GM12865 (cell line): ENCODE measurements around the gene KDELR3.
A peak's percentile ranks its signal among the peaks of the same experiment; 100 is the strongest.

Experiments used
- DNase-seq: peaks from one replicate; pipeline ENCODE4 v3.0.0; 2010; ENCODE audit warnings: low read depth
- H3K4me3 ChIP-seq: 2 replicates; pipeline ENCODE4 v1.5.1; 2011; ENCODE audit warnings: mild to moderate bottlenecking, low read depth, low read length, control low read depth
- CTCF ChIP-seq: IDR thresholded peaks from 2 replicates; pipeline ENCODE4 v1.5.1; 2011; ENCODE audit warnings: low read length, control low read depth, low read depth, inconsistent platforms; ENCODE audit not compliant: insufficient read depth; ENCODE audit errors: missing control alignments

The KDELR3 gene

GRCh38 chr22:38503021-38503420 is 35.1 kb downstream of the KDELR3 start:
- TF ChIP-seq CTCF, result no peak
- DNase-seq, result no peak
- H3K4me3 ChIP-seq, result peak overlapping the region; percentile 93

- H3K4me3 ChIP-seq, result peak overlapping the region; percentile 93
- no peak for TF ChIP-seq CTCF
- peak; percentile 81 for DNase-seq
Observed at GRCh38 chr22:38504731-38505540, 37.0 kb downstream of the KDELR3 start.

GRCh38 chr22:38505541-38506117 is 37.7 kb downstream of the KDELR3 start:
- peak overlapping the region; percentile 93 for H3K4me3 ChIP-seq
- peak; percentile 64 for DNase-seq
- TF ChIP-seq CTCF, result no peak

- DNase-seq, result peak; percentile 95
- TF ChIP-seq CTCF, result no peak
Observed at GRCh38 chr22:38506118-38506962, 38.4 kb downstream of the KDELR3 start, which contains the start of gene DDX17. DDX17 (minus strand) TSS chr22:38506311.

GRCh38 chr22:38510416-38510970 is 42.6 kb downstream of the KDELR3 start:
- no peak for TF ChIP-seq CTCF
- no peak overlapping the region for H3K4me3 ChIP-seq
- no peak for DNase-seq

More at GRCh38 chr22:38506118-38506962, 38.4 kb downstream of the KDELR3 start, which contains the start of gene DDX17:
- peak within 1 kb of the TSS; percentile 93 for H3K4me3 ChIP-seq

- peak; percentile 65 for DNase-seq
- TF ChIP-seq CTCF, result peak; percentile 52
- H3K4me3 ChIP-seq, result no peak overlapping the region
Observed at GRCh38 chr22:38513063-38513462, 45.2 kb downstream of the KDELR3 start.
